ENCODE measurements around the gene ZRANB3. TPM values are rescaled to one million over a fixed set of nuclear protein-coding genes. Genes with fewer than 3 reads are reported as not detected.
A peak's percentile ranks its signal among the peaks of the same experiment; 100 is the strongest.

The ZRANB3 gene
- total RNA-seq, 1 experiment from 2014 or later = 17.1 TPM

DNA sequence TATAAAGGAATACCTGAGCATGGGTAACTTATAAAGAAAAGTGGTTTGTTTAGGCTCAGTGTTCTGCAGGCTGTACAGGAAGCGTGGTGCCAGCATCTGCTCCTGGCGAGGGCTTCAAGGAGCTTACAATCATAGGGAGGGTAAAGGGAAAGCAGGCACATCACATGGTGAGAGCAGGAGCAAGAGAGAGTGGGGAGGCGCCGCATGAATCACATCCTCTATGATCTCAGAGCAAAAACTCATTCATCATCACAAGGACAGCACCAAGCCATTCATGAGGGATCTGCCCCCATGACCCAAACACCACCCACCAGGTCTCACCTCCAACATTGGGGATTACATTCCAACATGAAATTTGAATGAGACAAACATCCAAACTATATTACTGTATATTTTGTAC lies 32.8 kb upstream of the ZRANB3 start:
- Histone ChIP-seq H3K4me1 (ENCODE audit: insufficient read depth, low read length, poor library complexity, severe bottlenecking) (no peaks in the 10 kb centered on the region), H3K36me3 (ENCODE audit: insufficient read depth, low read length, poor library complexity, severe bottlenecking) (no peaks in the 10 kb centered on the region), H3K27ac (ENCODE audit: low read depth, low read length, poor library complexity, severe bottlenecking) (no peak overlapping the region), H3K27me3 (replicated peaks; ENCODE audit: insufficient read depth, low read depth, low read length, poor library complexity) (no peaks in the 10 kb centered on the region), H3K4me3 (ENCODE audit: low read depth, low read length, poor library complexity, severe bottlenecking) (no peak overlapping the region), H3K9me3 (ENCODE audit: low read depth, low read length, poor library complexity, severe bottlenecking) (no peaks in the 10 kb centered on the region)
- TF ChIP-seq, protein P1, sequence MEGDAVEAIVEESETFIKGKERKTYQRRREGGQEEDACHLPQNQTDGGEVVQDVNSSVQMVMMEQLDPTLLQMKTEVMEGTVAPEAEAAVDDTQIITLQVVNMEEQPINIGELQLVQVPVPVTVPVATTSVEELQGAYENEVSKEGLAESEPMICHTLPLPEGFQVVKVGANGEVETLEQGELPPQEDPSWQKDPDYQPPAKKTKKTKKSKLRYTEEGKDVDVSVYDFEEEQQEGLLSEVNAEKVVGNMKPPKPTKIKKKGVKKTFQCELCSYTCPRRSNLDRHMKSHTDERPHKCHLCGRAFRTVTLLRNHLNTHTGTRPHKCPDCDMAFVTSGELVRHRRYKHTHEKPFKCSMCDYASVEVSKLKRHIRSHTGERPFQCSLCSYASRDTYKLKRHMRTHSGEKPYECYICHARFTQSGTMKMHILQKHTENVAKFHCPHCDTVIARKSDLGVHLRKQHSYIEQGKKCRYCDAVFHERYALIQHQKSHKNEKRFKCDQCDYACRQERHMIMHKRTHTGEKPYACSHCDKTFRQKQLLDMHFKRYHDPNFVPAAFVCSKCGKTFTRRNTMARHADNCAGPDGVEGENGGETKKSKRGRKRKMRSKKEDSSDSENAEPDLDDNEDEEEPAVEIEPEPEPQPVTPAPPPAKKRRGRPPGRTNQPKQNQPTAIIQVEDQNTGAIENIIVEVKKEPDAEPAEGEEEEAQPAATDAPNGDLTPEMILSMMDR (conservative IDR thresholded peaks at IDR 0.05; ENCODE audit: low read depth, low read length) = no peak
- TF ChIP-seq EZH2 (IDR thresholded peaks at IDR 0.05; ENCODE audit: borderline replicate concordance, low read depth, low read length, poor library complexity, severe bottlenecking) = no peak
- ChIA-PET POLR2A (ENCODE audit: low non-redundant PET) (no interaction called here), CTCF (no interaction called here)
- intact Hi-C loops (cut with micrococcal nuclease; ENCODE audit: unreplicated experiment) = no loop called here
- no TSS peak for BruUV-seq (replicated peaks)
- peak; percentile 6 for DNase-seq (ENCODE audit: low spot score)

DNA sequence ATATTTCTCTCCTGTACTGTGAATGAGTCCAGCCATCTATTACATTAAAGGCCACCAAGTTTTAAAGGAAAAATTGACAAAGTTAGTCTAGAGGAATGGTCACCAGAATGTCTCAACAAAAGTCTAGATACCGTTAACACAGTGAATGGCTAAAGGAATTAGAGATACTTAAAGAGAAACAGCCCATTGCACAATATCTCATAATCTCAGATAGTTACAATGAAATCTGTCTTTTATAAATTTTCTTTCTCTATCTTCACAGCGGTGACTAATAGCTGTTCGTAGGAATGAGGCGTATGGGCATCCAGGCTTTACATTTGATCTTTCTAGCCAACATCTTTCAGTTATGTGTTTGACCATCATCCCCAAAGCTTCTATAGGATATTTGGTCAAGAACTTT lies 30.9 kb upstream of the ZRANB3 start:
- DNase-seq (ENCODE audit: low spot score) = no peak
- no peak overlapping the region for H3K4me3 ChIP-seq (ENCODE audit: low read depth, low read length, poor library complexity, severe bottlenecking)
- no peaks in the 10 kb centered on the region for H3K36me3 ChIP-seq (ENCODE audit: insufficient read depth, low read length, poor library complexity, severe bottlenecking)
- no TSS peak for BruUV-seq (replicated peaks)
- H3K27me3 ChIP-seq (replicated peaks; ENCODE audit: insufficient read depth, low read depth, low read length, poor library complexity) = no peaks in the 10 kb centered on the region
- POLR2A ChIA-PET (ENCODE audit: low non-redundant PET) = no interaction called here
- H3K9me3 ChIP-seq (ENCODE audit: low read depth, low read length, poor library complexity, severe bottlenecking) = no peaks in the 10 kb centered on the region
- H3K27ac ChIP-seq (ENCODE audit: low read depth, low read length, poor library complexity, severe bottlenecking) = no peak overlapping the region
- intact Hi-C loops (cut with micrococcal nuclease; ENCODE audit: unreplicated experiment) = no loop called here
- H3K4me1 ChIP-seq (ENCODE audit: insufficient read depth, low read length, poor library complexity, severe bottlenecking) = no peaks in the 10 kb centered on the region
- CTCF ChIA-PET = no interaction called here
- TF ChIP-seq, protein P1 (conservative IDR thresholded peaks at IDR 0.05; ENCODE audit: low read depth, low read length) = no peak
- TF ChIP-seq EZH2 (IDR thresholded peaks at IDR 0.05; ENCODE audit: borderline replicate concordance, low read depth, low read length, poor library complexity, severe bottlenecking) = no peak

GRCh38 chr2:135557530-135557929 lies 26.5 kb upstream of the ZRANB3 start:
- BruUV-seq (replicated peaks) = no TSS peak
- Histone ChIP-seq H3K4me3 (ENCODE audit: low read depth, low read length, poor library complexity, severe bottlenecking) (no peak overlapping the region), H3K27ac (ENCODE audit: low read depth, low read length, poor library complexity, severe bottlenecking) (no peak overlapping the region), H3K9me3 (ENCODE audit: low read depth, low read length, poor library complexity, severe bottlenecking) (no peaks in the 10 kb centered on the region), H3K4me1 (ENCODE audit: insufficient read depth, low read length, poor library complexity, severe bottlenecking) (no peaks in the 10 kb centered on the region), H3K27me3 (replicated peaks; ENCODE audit: insufficient read depth, low read depth, low read length, poor library complexity) (no peaks in the 10 kb centered on the region), H3K36me3 (ENCODE audit: insufficient read depth, low read length, poor library complexity, severe bottlenecking) (no peaks in the 10 kb centered on the region)
- DNase-seq (ENCODE audit: low spot score) = no peak
- ChIA-PET POLR2A (ENCODE audit: low non-redundant PET) (no interaction called here), CTCF (no interaction called here)
- intact Hi-C loops (cut with micrococcal nuclease; ENCODE audit: unreplicated experiment) = no loop called here
- no peak for TF ChIP-seq EZH2 (IDR thresholded peaks at IDR 0.05; ENCODE audit: borderline replicate concordance, low read depth, low read length, poor library complexity, severe bottlenecking)
- TF ChIP-seq, protein P1 (conservative IDR thresholded peaks at IDR 0.05; ENCODE audit: low read depth, low read length) = no peak

Data from A673 (cell line).